Peyer's patch (tissue), 4 donors: ENCODE results near the gene FOXN4.

Source experiments
- CTCF ChIP-seq, 6 experiments: fragments of 450-650 bp in 4 of 6; fragments of 200-600 bp in 2 of 6; sonication (generic) in 1 of 6; IDR thresholded peaks; one replicate each; pipeline ENCODE4 v1.5.1; 2017 to 2019; ENCODE audit warnings: antibody characterized with exemption in 6 of 6, mild to moderate bottlenecking in 3 of 6, moderate library complexity in 1 of 6
- POLR2A ChIP-seq, 2 donors: fragments of 450-650 bp; IDR thresholded peaks; one replicate each; pipeline ENCODE4 v1.5.1; 2017; ENCODE audit warnings: antibody characterized with exemption in 2 of 2, mild to moderate bottlenecking in 2 of 2, moderate library complexity in 2 of 2

- TF ChIP-seq CTCF (IDR thresholded peaks at IDR 0.05) = no peak
- TF ChIP-seq POLR2A (IDR thresholded peaks at IDR 0.05) = no peak
Observed at GRCh38 chr12:109308534-109309380, at the start of gene FOXN4.
